HEK293 (cell line): ENCODE measurements around the gene MEGF10.

Experiments
- CTCF ChIA-PET: fragments of 350-600 bp; formaldehyde crosslinking; extraction: SDS; loops from one replicate; lab custom pipeline; 2021; ENCODE audit warnings: antibody characterized with exemption; lab: Yijun Ruan, JAX
- POLR2A ChIA-PET: fragments of 300-600 bp; formaldehyde crosslinking; extraction: SDS; loops from one replicate; lab custom pipeline; 2020; ENCODE audit warnings: antibody characterized with exemption, inconsistent platforms; lab: Yijun Ruan, JAX
- H3K27ac ChIP-seq: fragments of 200-500 bp; sonication (Bioruptor generic); 2 replicates; pipeline ENCODE4 v1.5.1; 2014; ENCODE audit warnings: low read depth, low read length, control low read depth, inconsistent platforms; ENCODE audit errors: extremely low read depth
- H3K36me3 ChIP-seq, 2 experiments: fragments of 200-500 bp in 1 of 2; sonication (Bioruptor generic) in 1 of 2; 1 replicate in 1 of 2; 2 replicates in 1 of 2; pipeline ENCODE4 v1.5.1; 2014 to 2017; ENCODE audit warnings: inconsistent platforms in 2 of 2, low read length in 2 of 2; ENCODE audit not compliant: control insufficient read depth in 2 of 2, insufficient read depth in 1 of 2
- H3K4me1 ChIP-seq: fragments of 200-500 bp; sonication (Bioruptor generic); 2 replicates; pipeline ENCODE4 v1.5.1; 2014; ENCODE audit warnings: mild to moderate bottlenecking, low read length, inconsistent platforms; ENCODE audit not compliant: control insufficient read depth, insufficient read depth
- H3K4me3 ChIP-seq: 2 replicates; pipeline ENCODE4 v1.5.1; 2011; ENCODE audit warnings: low read depth, mild to moderate bottlenecking, control low read depth, low read length, moderate library complexity
- H3K9me3 ChIP-seq: fragments of 200-500 bp; sonication (Bioruptor generic); 2 replicates; pipeline ENCODE4 v1.5.1; 2014; ENCODE audit warnings: low read depth, low read length, inconsistent platforms; ENCODE audit not compliant: control insufficient read depth, insufficient read depth
- EGR2 ChIP-seq: fragments of 450-650 bp; formaldehyde crosslinking; IDR thresholded peaks from 2 replicates; pipeline ENCODE4 v1.5.1; 2016; ENCODE audit warnings: low read depth, missing biosample characterization, missing genetic modification characterization
- HOXA7 ChIP-seq: sonication (generic); formaldehyde crosslinking; IDR thresholded peaks from 2 replicates; pipeline ENCODE4 v1.8.1; 2022; ENCODE audit warnings: missing genetic modification reagents, borderline replicate concordance
- KLF1 ChIP-seq: fragments of 450-650 bp; formaldehyde crosslinking; IDR thresholded peaks from 2 replicates; pipeline ENCODE4 v1.5.1; 2016; ENCODE audit warnings: missing biosample characterization, missing genetic modification characterization
- OSR2 ChIP-seq: fragments of 450-650 bp; formaldehyde crosslinking; IDR thresholded peaks from 2 replicates; pipeline ENCODE4 v1.5.1; 2016; ENCODE audit warnings: missing biosample characterization, missing genetic modification characterization
- PRDM4 ChIP-seq: fragments of 450-650 bp; formaldehyde crosslinking; IDR thresholded peaks from 2 replicates; pipeline ENCODE4 v1.5.1; 2017; ENCODE audit warnings: missing biosample characterization, missing genetic modification characterization
- RBAK ChIP-seq: fragments of 450-650 bp; formaldehyde crosslinking; IDR thresholded peaks from 2 replicates; pipeline ENCODE4 v1.5.1; 2016; ENCODE audit warnings: missing biosample characterization, missing genetic modification characterization
- TRIM28 ChIP-seq: IDR thresholded peaks from 2 replicates; pipeline ENCODE4 v1.6.1; 2011; ENCODE audit warnings: low read length, control low read depth, borderline replicate concordance
- ZBTB1 ChIP-seq: fragments of 450-650 bp; formaldehyde crosslinking; IDR thresholded peaks from 2 replicates; pipeline ENCODE4 v1.5.1; 2016; ENCODE audit warnings: missing biosample characterization, missing genetic modification characterization
- ZFP3 ChIP-seq: fragments of 450-650 bp; formaldehyde crosslinking; IDR thresholded peaks from 2 replicates; pipeline ENCODE4 v1.5.1; 2016; ENCODE audit warnings: low read depth, missing biosample characterization, missing genetic modification characterization
- ZNF114 ChIP-seq: fragments of 450-650 bp; formaldehyde crosslinking; IDR thresholded peaks from 2 replicates; pipeline ENCODE4 v1.5.0; 2017; ENCODE audit warnings: missing biosample characterization, missing genetic modification characterization
- ZNF133 ChIP-seq: fragments of 450-650 bp; formaldehyde crosslinking; IDR thresholded peaks from 2 replicates; pipeline ENCODE4 v1.5.1; 2016; ENCODE audit warnings: missing biosample characterization, missing genetic modification characterization
- ZNF2 ChIP-seq: fragments of 450-650 bp; formaldehyde crosslinking; IDR thresholded peaks from 2 replicates; pipeline ENCODE4 v1.5.1; 2016; ENCODE audit warnings: missing biosample characterization, missing genetic modification characterization
- ZNF221 ChIP-seq: fragments of 450-650 bp; formaldehyde crosslinking; IDR thresholded peaks from 2 replicates; pipeline ENCODE4 v1.5.1; 2017; ENCODE audit warnings: missing biosample characterization, missing genetic modification characterization, borderline replicate concordance
- ZNF280D ChIP-seq: fragments of 450-650 bp; formaldehyde crosslinking; IDR thresholded peaks from 2 replicates; pipeline ENCODE4 v1.5.1; 2016; ENCODE audit warnings: missing biosample characterization, missing genetic modification characterization
- ZNF501 ChIP-seq: fragments of 450-650 bp; formaldehyde crosslinking; IDR thresholded peaks from 2 replicates; pipeline ENCODE4 v1.5.1; 2016; ENCODE audit warnings: missing biosample characterization, missing genetic modification characterization
- ZNF571 ChIP-seq: fragments of 450-650 bp; formaldehyde crosslinking; IDR thresholded peaks from 2 replicates; pipeline ENCODE4 v1.5.0; 2017; ENCODE audit warnings: missing biosample characterization, missing genetic modification characterization
- ZNF600 ChIP-seq: fragments of 450-650 bp; formaldehyde crosslinking; IDR thresholded peaks from 2 replicates; pipeline ENCODE4 v1.5.1; 2016; ENCODE audit warnings: missing biosample characterization, missing genetic modification characterization
- ZNF626 ChIP-seq: fragments of 450-650 bp; sonication (Bioruptor Pico); formaldehyde crosslinking; IDR thresholded peaks from 2 replicates; pipeline ENCODE4 v1.5.1; 2018; ENCODE audit warnings: missing biosample characterization, missing genetic modification characterization, inconsistent platforms
- ZNF670 ChIP-seq: fragments of 450-650 bp; formaldehyde crosslinking; IDR thresholded peaks from 2 replicates; pipeline ENCODE4 v1.5.1; 2016; ENCODE audit warnings: missing biosample characterization, missing genetic modification characterization, low read depth
- ZNF704 ChIP-seq: fragments of 450-650 bp; formaldehyde crosslinking; IDR thresholded peaks from 2 replicates; pipeline ENCODE4 v1.5.1; 2016; ENCODE audit warnings: missing biosample characterization, missing genetic modification characterization
- ZSCAN16 ChIP-seq: fragments of 450-650 bp; formaldehyde crosslinking; IDR thresholded peaks from 2 replicates; pipeline ENCODE4 v1.5.1; 2016; ENCODE audit warnings: missing biosample characterization, missing genetic modification characterization
- ZSCAN18 ChIP-seq: fragments of 450-650 bp; formaldehyde crosslinking; IDR thresholded peaks from 2 replicates; pipeline ENCODE4 v1.5.1; 2016; ENCODE audit warnings: missing biosample characterization, missing genetic modification characterization
- ZSCAN30 ChIP-seq: fragments of 450-650 bp; IDR thresholded peaks from 2 replicates; pipeline ENCODE4 v1.5.1; 2018; ENCODE audit warnings: missing biosample characterization, mild to moderate bottlenecking, missing genetic modification characterization, moderate library complexity
- TF ChIP-seq, protein P1 (sequence below): sonication (generic); formaldehyde crosslinking; IDR thresholded peaks from 2 replicates; pipeline ENCODE4 v1.8.1; 2022; ENCODE audit warnings: mild to moderate bottlenecking, moderate library complexity, missing genetic modification reagents
- TF ChIP-seq, protein P2 (sequence below): fragments of 450-650 bp; formaldehyde crosslinking; IDR thresholded peaks from 2 replicates; pipeline ENCODE4 v1.5.1; 2017; ENCODE audit warnings: missing biosample characterization, missing genetic modification characterization
- TF ChIP-seq, protein P3 (sequence below): fragments of 450-650 bp; formaldehyde crosslinking; IDR thresholded peaks from 2 replicates; pipeline ENCODE4 v1.5.1; 2016; ENCODE audit warnings: missing biosample characterization, missing genetic modification characterization

Gene MEGF10

DNA sequence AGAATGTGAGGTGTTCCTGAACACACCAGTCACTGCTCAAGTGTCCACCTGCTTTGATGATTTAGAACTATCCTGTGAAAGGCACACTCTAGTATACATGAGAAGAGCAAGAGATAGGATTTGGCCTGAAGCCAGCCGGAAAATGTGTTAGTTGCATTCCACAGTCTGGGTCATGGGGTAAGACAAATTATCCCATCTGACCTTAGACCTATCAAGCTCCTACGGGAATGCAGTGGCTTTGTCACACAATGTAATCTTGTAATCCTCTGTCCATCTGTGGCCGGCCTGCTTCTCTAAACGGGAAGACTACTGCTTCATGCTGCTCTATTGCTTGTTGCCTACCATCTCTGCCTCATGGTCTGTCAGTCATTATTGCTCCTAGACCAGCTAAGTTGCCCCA, 134.4 kb downstream of the MEGF10 start:
- H3K4me1 ChIP-seq, result no peaks in the 10 kb centered on the region
- H3K27ac ChIP-seq, result no peak overlapping the region
- POLR2A ChIA-PET, result no interaction called here
- TF ChIP-seq ZBTB1 (no peak), ZNF571 (tag by site-specific recombination) (no peak), ZNF2 (tag by site-specific recombination) (no peak), ZNF501 (tag by site-specific recombination) (no peak), RBAK (no peak), OSR2 (no peak), TRIM28 (no peak), ZNF600 (tag by site-specific recombination) (no peak), EGR2 (tag by site-specific recombination) (no peak), ZNF114 (no peak), ZNF670 (tag by site-specific recombination) (no peak), ZNF133 (tag by site-specific recombination) (no peak), ZSCAN30 (tag by site-specific recombination) (no peak), ZFP3 (tag by site-specific recombination) (no peak)
- TF ChIP-seq, protein P1, sequence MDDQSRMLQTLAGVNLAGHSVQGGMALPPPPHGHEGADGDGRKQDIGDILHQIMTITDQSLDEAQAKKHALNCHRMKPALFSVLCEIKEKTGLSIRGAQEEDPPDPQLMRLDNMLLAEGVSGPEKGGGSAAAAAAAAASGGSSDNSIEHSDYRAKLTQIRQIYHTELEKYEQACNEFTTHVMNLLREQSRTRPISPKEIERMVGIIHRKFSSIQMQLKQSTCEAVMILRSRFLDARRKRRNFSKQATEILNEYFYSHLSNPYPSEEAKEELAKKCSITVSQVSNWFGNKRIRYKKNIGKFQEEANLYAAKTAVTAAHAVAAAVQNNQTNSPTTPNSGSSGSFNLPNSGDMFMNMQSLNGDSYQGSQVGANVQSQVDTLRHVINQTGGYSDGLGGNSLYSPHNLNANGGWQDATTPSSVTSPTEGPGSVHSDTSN (CRISPR knock-in tag), result no peak
- H3K9me3 ChIP-seq, result no peaks in the 10 kb centered on the region
- no peaks in the 10 kb centered on the region for H3K36me3 ChIP-seq
- CTCF ChIA-PET, result no interaction called here
- H3K4me3 ChIP-seq, result no peak overlapping the region

- no peak overlapping the region for H3K27ac ChIP-seq
- H3K9me3 ChIP-seq, result no peaks in the 10 kb centered on the region
- H3K36me3 ChIP-seq, result no peaks in the 10 kb centered on the region
- no peaks in the 10 kb centered on the region for H3K4me1 ChIP-seq
- ChIA-PET POLR2A (no interaction called here), CTCF (no interaction called here)
- H3K4me3 ChIP-seq, result no peak overlapping the region
- no peak for TF ChIP-seq PRDM4
- no peak for TF ChIP-seq ZNF280D
- TF ChIP-seq, protein P2, sequence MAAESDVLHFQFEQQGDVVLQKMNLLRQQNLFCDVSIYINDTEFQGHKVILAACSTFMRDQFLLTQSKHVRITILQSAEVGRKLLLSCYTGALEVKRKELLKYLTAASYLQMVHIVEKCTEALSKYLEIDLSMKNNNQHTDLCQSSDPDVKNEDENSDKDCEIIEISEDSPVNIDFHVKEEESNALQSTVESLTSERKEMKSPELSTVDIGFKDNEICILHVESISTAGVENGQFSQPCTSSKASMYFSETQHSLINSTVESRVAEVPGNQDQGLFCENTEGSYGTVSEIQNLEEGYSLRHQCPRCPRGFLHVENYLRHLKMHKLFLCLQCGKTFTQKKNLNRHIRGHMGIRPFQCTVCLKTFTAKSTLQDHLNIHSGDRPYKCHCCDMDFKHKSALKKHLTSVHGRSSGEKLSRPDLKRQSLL (tag by site-specific recombination), result no peak
- TF ChIP-seq HOXA7 (CRISPR knock-in tag), result no peak
- TF ChIP-seq ZNF704 (tag by site-specific recombination), result no peak
- TF ChIP-seq ZSCAN16 (tag by site-specific recombination), result no peak
- no peak for TF ChIP-seq RBAK
- no peak for TF ChIP-seq ZSCAN18 (tag by site-specific recombination)
- TF ChIP-seq, protein P3, sequence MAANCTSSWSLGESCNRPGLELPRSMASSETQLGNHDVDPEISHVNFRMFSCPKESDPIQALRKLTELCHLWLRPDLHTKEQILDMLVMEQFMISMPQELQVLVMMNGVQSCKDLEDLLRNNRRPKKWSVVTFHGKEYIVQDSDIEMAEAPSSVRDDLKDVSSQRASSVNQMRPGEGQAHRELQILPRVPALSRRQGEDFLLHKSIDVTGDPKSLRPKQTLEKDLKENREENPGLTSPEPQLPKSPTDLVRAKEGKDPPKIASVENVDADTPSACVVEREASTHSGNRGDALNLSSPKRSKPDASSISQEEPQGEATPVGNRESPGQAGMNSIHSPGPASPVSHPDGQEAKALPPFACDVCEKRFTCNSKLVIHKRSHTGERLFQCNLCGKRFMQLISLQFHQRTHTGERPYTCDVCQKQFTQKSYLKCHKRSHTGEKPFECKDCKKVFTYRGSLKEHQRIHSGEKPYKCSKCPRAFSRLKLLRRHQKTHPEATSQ (tag by site-specific recombination), result no peak
- no peak for TF ChIP-seq ZNF221 (tag by site-specific recombination)
- no peak for TF ChIP-seq KLF1 (tag by site-specific recombination)
- no peak for TF ChIP-seq ZNF626 (tag by site-specific recombination)
Observed at GRCh38 chr5:127425868-127426267, 135.3 kb downstream of the MEGF10 start.
